ENCODE measurements around the gene ASCL5.
A peak's percentile ranks its signal among the peaks of the same experiment; 100 is the strongest.

Gene ASCL5

DNA sequence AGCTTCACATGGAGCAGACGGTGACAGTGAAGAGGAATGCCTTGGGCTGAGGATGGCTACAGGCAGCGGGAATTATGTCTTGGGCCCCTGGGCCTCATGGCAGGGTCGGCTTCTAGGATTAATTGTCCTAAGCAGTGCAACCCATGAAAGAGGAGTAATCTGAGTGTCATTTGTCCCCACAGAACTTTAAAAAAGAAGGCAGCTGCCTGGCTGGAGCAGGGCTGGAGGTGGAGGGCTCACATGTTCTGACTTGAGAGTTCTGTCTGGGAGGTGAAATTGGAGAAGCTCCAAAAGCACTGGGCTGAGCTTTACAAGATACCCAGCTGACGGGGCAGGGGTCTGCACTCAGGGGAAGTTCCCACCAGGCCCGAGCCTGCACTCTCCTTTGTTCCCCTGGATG lies 37.4 kb downstream of the ASCL5 start:
- no peak overlapping the region for H2BK120ac ChIP-seq (ENCODE audit: low read depth, low read length)
- H3K4me3 ChIP-seq (ENCODE audit: low read length in 2 of 2): no peak overlapping the region
- H2BK15ac ChIP-seq (ENCODE audit: low read length): peak overlapping the region; percentile 2
- no peaks in the 10 kb centered on the region for H3K36me3 ChIP-seq (replicated peaks in 1 of 2; ENCODE audit: control insufficient read depth in 2 of 2, insufficient read depth in 2 of 2, low read length in 2 of 2)
- no peaks in the 10 kb centered on the region for H3K79me1 ChIP-seq (ENCODE audit: low read depth, low read length)
- H3K9ac ChIP-seq (ENCODE audit: low read depth, low read length, poor library complexity): no peak overlapping the region
- peak overlapping the region; percentile 50 for H3K27ac ChIP-seq (replicated peaks; ENCODE audit: low read length)
- no peak overlapping the region for H2BK5ac ChIP-seq (ENCODE audit: low read length)
- H3K9me3 ChIP-seq (replicated peaks in 1 of 2; ENCODE audit: control insufficient read depth in 2 of 2, insufficient read depth in 1 of 2, low read depth in 1 of 2, low read length in 2 of 2): no peaks in the 10 kb centered on the region
- peak overlapping the region; percentile 68 for H3K18ac ChIP-seq (ENCODE audit: low read length)
- H4K91ac ChIP-seq (ENCODE audit: low read depth, low read length, poor library complexity): no peak overlapping the region
- no peak overlapping the region for H2AK5ac ChIP-seq (ENCODE audit: low read depth, low read length)
- H3K14ac ChIP-seq (ENCODE audit: low read length): no peak overlapping the region
- peaks cover 13 to 16% of the 10 kb centered on the region in 2 donors for H3K4me1 ChIP-seq (ENCODE audit: control insufficient read depth in 2 of 2, insufficient read depth in 1 of 2, low read depth in 1 of 2, low read length in 2 of 2)
- no peak overlapping the region for H3K4ac ChIP-seq (ENCODE audit: low read length)
- DNase-seq (ENCODE audit: low spot score): peak; percentile 23
- H3K23ac ChIP-seq (ENCODE audit: low read depth, low read length, poor library complexity): no peak overlapping the region
- H4K8ac ChIP-seq (ENCODE audit: low read depth, low read length): no peak overlapping the region
- H2AFZ ChIP-seq (ENCODE audit: low read length): peak overlapping the region; percentile 74
- H3K27me3 ChIP-seq (ENCODE audit: control insufficient read depth in 3 of 3, insufficient read depth in 3 of 3, low read depth in 1 of 3, low read length in 3 of 3): no peaks in the 10 kb centered on the region
- H2BK12ac ChIP-seq (ENCODE audit: low read length): no peak overlapping the region
- no CpG with 5 or more reads among the region's 5 CpGs for WGBS, 2 donors (ENCODE audit: extremely low coverage in 2 of 2, insufficient read length in 2 of 2, insufficient replicate concordance in 1 of 2)
- no peak overlapping the region for H3K4me2 ChIP-seq (ENCODE audit: insufficient read depth, low read length, poor library complexity, severe bottlenecking)

DNA sequence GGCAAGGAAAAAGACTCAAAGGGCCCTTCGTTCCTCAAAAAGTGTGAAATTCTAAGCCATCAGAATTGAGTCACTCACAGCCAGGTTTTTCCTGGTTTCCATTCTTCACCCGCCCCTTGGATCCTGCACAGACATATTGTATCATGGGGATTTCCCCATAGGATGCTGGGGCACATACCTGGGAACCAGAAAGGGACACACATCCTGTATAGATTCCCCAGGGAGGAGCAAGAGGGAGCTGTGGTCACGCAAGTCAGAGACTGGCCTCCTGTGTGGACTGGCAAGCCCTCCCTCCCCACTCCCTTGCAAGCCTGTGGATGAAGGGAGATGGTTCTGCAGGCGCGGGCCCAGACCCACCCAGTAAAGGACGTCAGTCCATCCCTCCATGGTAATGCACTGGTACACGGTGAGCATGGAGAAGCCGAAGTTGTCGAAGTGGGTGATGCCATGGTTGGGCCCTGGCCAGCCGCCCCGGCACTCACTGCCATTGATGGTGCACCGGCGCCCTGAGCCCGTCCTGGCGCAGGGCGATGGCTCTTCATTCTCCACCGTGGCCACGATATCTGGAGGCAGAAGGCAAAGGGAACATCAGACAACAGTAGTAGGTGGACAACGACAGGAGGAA lies 38.0 kb downstream of the ASCL5 start:
- H3K18ac ChIP-seq (ENCODE audit: low read length): peak overlapping the region; percentile 93
- WGBS, 2 donors (ENCODE audit: extremely low coverage in 2 of 2, insufficient read length in 2 of 2, insufficient replicate concordance in 1 of 2): no CpG with 5 or more reads among the region's 19 CpGs
- H2AK5ac ChIP-seq (ENCODE audit: low read depth, low read length): peak overlapping the region; percentile 91
- H2BK15ac ChIP-seq (ENCODE audit: low read length): peak overlapping the region; percentile 2
- H2BK5ac ChIP-seq (ENCODE audit: low read length): no peak overlapping the region
- peak overlapping the region; percentile 56 for H3K14ac ChIP-seq (ENCODE audit: low read length)
- no peak overlapping the region for H3K4me2 ChIP-seq (ENCODE audit: insufficient read depth, low read length, poor library complexity, severe bottlenecking)
- no peaks in the 10 kb centered on the region for H3K9me3 ChIP-seq (replicated peaks in 1 of 2; ENCODE audit: control insufficient read depth in 2 of 2, insufficient read depth in 1 of 2, low read depth in 1 of 2, low read length in 2 of 2)
- H3K4me3 ChIP-seq (ENCODE audit: low read length in 2 of 2): no peak overlapping the region
- H2BK120ac ChIP-seq (ENCODE audit: low read depth, low read length): no peak overlapping the region
- peaks cover 16 to 22% of the 10 kb centered on the region in 2 donors for H3K4me1 ChIP-seq (ENCODE audit: control insufficient read depth in 2 of 2, insufficient read depth in 1 of 2, low read depth in 1 of 2, low read length in 2 of 2)
- peak overlapping the region; percentile 89 for H2BK12ac ChIP-seq (ENCODE audit: low read length)
- no peaks in the 10 kb centered on the region for H3K36me3 ChIP-seq (replicated peaks in 1 of 2; ENCODE audit: control insufficient read depth in 2 of 2, insufficient read depth in 2 of 2, low read length in 2 of 2)
- H3K9ac ChIP-seq (ENCODE audit: low read depth, low read length, poor library complexity): peak overlapping the region; percentile 73
- H3K27me3 ChIP-seq (ENCODE audit: control insufficient read depth in 3 of 3, insufficient read depth in 3 of 3, low read depth in 1 of 3, low read length in 3 of 3): no peaks in the 10 kb centered on the region
- H3K79me1 ChIP-seq (ENCODE audit: low read depth, low read length): no peaks in the 10 kb centered on the region
- H3K4ac ChIP-seq (ENCODE audit: low read length): no peak overlapping the region
- H3K23ac ChIP-seq (ENCODE audit: low read depth, low read length, poor library complexity): no peak overlapping the region
- H3K27ac ChIP-seq (replicated peaks; ENCODE audit: low read length): peak overlapping the region; percentile 50
- DNase-seq (ENCODE audit: low spot score): no peak
- H4K8ac ChIP-seq (ENCODE audit: low read depth, low read length): no peak overlapping the region
- no peak overlapping the region for H4K91ac ChIP-seq (ENCODE audit: low read depth, low read length, poor library complexity)
- H2AFZ ChIP-seq (ENCODE audit: low read length): peak overlapping the region; percentile 74

DNA sequence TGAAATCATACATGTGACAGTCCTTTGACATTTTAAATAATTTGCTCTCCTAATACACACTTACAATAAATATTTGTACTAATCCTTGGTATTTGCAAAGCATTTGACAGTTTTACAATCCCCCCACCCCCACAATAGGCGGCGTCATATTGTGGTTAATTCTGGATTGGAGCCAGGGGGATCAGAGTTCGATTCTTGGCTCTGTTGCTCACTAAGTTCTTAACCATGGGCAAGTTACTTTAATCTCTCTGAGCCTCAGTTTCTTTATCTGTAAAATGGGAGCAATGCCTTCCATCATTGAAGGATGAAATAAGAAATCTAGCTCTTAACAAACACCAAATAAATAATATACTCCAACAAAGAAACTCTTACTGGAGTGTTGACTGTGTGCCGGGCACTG lies 38.6 kb downstream of the ASCL5 start:
- Histone ChIP-seq H4K8ac (ENCODE audit: low read depth, low read length) (no peak overlapping the region), H3K9ac (ENCODE audit: low read depth, low read length, poor library complexity) (no peak overlapping the region), H2AFZ (ENCODE audit: low read length) (no peak overlapping the region), H3K27ac (replicated peaks; ENCODE audit: low read length) (no peak overlapping the region), H2BK12ac (ENCODE audit: low read length) (no peak overlapping the region), H3K18ac (ENCODE audit: low read length) (no peak overlapping the region), H2BK15ac (ENCODE audit: low read length) (no peak overlapping the region), H3K4ac (ENCODE audit: low read length) (no peak overlapping the region), H3K27me3 (ENCODE audit: control insufficient read depth in 3 of 3, insufficient read depth in 3 of 3, low read depth in 1 of 3, low read length in 3 of 3) (no peaks in the 10 kb centered on the region), H2BK120ac (ENCODE audit: low read depth, low read length) (no peak overlapping the region), H3K9me3 (replicated peaks in 1 of 2; ENCODE audit: control insufficient read depth in 2 of 2, insufficient read depth in 1 of 2, low read depth in 1 of 2, low read length in 2 of 2) (no peaks in the 10 kb centered on the region), H2AK5ac (ENCODE audit: low read depth, low read length) (no peak overlapping the region), H3K23ac (ENCODE audit: low read depth, low read length, poor library complexity) (no peak overlapping the region), H2BK5ac (ENCODE audit: low read length) (no peak overlapping the region), H3K4me1 (ENCODE audit: control insufficient read depth in 2 of 2, insufficient read depth in 1 of 2, low read depth in 1 of 2, low read length in 2 of 2) (peaks cover 16 to 24% of the 10 kb centered on the region in 2 donors), H3K4me2 (ENCODE audit: insufficient read depth, low read length, poor library complexity, severe bottlenecking) (no peak overlapping the region), H3K4me3 (ENCODE audit: low read length in 2 of 2) (no peak overlapping the region), H3K36me3 (replicated peaks in 1 of 2; ENCODE audit: control insufficient read depth in 2 of 2, insufficient read depth in 2 of 2, low read length in 2 of 2) (no peaks in the 10 kb centered on the region), H3K79me1 (ENCODE audit: low read depth, low read length) (no peaks in the 10 kb centered on the region), H3K14ac (ENCODE audit: low read length) (no peak overlapping the region), H4K91ac (ENCODE audit: low read depth, low read length, poor library complexity) (no peak overlapping the region)
- no CpG with 5 or more reads among the region's 4 CpGs for WGBS, 2 donors (ENCODE audit: extremely low coverage in 2 of 2, insufficient read length in 2 of 2, insufficient replicate concordance in 1 of 2)
- no peak for DNase-seq (ENCODE audit: low spot score)

DNA sequence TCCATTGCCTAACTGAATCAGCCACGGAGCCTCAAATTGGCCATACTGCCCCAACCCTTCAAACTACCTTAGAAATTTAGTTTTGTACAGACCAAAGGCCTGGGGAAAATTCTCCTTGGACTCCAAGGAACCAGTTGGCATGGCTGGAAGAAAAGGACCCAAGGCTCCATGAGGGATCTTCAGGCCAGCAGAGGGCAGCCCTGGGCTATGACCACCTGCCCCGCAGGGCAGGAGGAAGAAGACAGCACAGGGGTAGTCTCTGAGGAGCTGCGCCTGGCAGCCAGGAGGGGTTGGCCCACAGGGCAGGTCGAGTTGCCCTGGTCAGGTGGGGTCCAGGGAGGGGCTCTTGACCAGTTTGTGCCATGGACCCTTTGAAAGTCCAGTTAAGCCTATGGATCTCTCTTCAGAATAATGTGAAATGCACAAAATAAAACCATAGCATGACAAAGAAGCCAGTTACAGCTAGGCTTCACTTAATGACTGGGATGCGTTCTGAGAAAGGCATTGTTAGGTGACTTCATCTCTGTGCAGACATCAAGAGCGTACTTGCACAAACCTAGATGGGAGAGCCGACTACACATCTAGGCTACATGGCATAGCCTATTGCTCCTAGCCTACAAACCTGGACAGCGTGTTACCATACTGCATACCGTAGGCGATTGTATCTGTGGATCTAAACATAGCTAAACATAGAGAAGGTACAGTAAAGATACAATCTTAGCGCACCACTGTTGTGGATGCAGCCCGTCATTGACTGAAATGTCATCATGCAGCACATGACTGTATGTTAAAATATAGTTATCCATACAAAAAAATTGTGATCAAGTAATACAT lies 40.9 kb downstream of the ASCL5 start:
- no CpG with 5 or more reads among the region's 12 CpGs for WGBS, 2 donors (ENCODE audit: extremely low coverage in 2 of 2, insufficient read length in 2 of 2, insufficient replicate concordance in 1 of 2)
- DNase-seq (ENCODE audit: low spot score): peak; percentile 29
- no peak overlapping the region for H3K4ac ChIP-seq (ENCODE audit: low read length)
- H2AFZ ChIP-seq (ENCODE audit: low read length): no peak overlapping the region
- no peak overlapping the region for H3K4me2 ChIP-seq (ENCODE audit: insufficient read depth, low read length, poor library complexity, severe bottlenecking)
- H3K23ac ChIP-seq (ENCODE audit: low read depth, low read length, poor library complexity): no peak overlapping the region
- H2BK120ac ChIP-seq (ENCODE audit: low read depth, low read length): no peak overlapping the region
- no peak overlapping the region for H3K27ac ChIP-seq (replicated peaks; ENCODE audit: low read length)
- H3K27me3 ChIP-seq (ENCODE audit: control insufficient read depth in 3 of 3, insufficient read depth in 3 of 3, low read depth in 1 of 3, low read length in 3 of 3): no peaks in the 10 kb centered on the region
- peaks cover 0 to 2% of the 10 kb centered on the region in 2 donors for H3K9me3 ChIP-seq (replicated peaks in 1 of 2; ENCODE audit: control insufficient read depth in 2 of 2, insufficient read depth in 1 of 2, low read depth in 1 of 2, low read length in 2 of 2)
- H2BK15ac ChIP-seq (ENCODE audit: low read length): no peak overlapping the region
- H4K8ac ChIP-seq (ENCODE audit: low read depth, low read length): no peak overlapping the region
- H2BK5ac ChIP-seq (ENCODE audit: low read length): no peak overlapping the region
- no peak overlapping the region for H3K4me3 ChIP-seq (ENCODE audit: low read length in 2 of 2)
- no peak overlapping the region for H2AK5ac ChIP-seq (ENCODE audit: low read depth, low read length)
- H3K18ac ChIP-seq (ENCODE audit: low read length): no peak overlapping the region
- no peak overlapping the region for H3K14ac ChIP-seq (ENCODE audit: low read length)
- H3K79me1 ChIP-seq (ENCODE audit: low read depth, low read length): no peaks in the 10 kb centered on the region
- H3K36me3 ChIP-seq (replicated peaks in 1 of 2; ENCODE audit: control insufficient read depth in 2 of 2, insufficient read depth in 2 of 2, low read length in 2 of 2): no peaks in the 10 kb centered on the region
- H3K4me1 ChIP-seq (ENCODE audit: control insufficient read depth in 2 of 2, insufficient read depth in 1 of 2, low read depth in 1 of 2, low read length in 2 of 2): peaks cover 16 to 24% of the 10 kb centered on the region in 2 donors
- no peak overlapping the region for H3K9ac ChIP-seq (ENCODE audit: low read depth, low read length, poor library complexity)
- H4K91ac ChIP-seq (ENCODE audit: low read depth, low read length, poor library complexity): no peak overlapping the region
- no peak overlapping the region for H2BK12ac ChIP-seq (ENCODE audit: low read length)

Data from neuronal stem cell (in vitro differentiated cells).